ENCODE data around the gene WDR89. TPM values are rescaled to one million over a fixed set of nuclear protein-coding genes. Genes with fewer than 3 reads are reported as not detected.

The WDR89 gene
- total RNA-seq, 1 experiment from 2014 or later, result 14.4 TPM

DNA sequence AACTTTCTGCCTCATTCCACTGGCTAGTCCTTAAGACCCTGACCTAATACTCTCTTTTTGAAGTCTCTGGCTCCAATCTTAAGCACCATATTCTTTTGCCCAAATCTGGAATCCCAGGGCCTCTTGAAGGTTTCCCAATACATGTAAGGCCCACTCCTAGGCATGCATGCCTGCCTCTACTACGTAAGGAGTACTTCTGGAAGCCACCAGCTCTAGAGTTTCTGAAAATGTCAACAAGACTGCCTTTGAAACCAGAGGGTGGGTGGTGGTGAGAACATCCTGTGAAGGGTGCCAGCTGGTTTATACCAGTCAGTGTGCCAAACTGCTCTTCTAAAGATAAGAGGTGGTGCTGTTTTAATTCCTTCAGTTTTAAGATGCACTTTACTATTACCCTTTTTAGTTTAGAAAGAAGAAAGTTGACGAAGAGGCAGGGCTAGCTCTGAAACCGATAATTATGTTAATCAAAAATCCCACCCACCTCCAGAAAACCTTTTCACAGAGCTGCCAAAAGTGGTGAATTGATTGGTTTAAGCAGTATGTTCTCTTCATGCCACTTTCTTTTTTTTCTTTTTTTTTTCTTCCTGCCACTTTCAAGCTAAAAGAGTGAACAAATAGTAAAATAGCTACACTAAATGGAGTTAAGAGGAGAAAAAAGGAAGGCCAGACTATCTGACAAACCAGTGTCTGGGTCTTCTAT is 8.7 kb upstream of the WDR89 start:
- no peak overlapping the region for H3K27ac Mint-ChIP-seq (ENCODE audit: unreplicated experiment)
- BruUV-seq (replicated peaks), result no TSS peak
- no peaks in the 10 kb centered on the region for H3K36me3 ChIP-seq (ENCODE audit: control insufficient read depth, insufficient read depth, low read length)
- TF ChIP-seq, protein P1, sequence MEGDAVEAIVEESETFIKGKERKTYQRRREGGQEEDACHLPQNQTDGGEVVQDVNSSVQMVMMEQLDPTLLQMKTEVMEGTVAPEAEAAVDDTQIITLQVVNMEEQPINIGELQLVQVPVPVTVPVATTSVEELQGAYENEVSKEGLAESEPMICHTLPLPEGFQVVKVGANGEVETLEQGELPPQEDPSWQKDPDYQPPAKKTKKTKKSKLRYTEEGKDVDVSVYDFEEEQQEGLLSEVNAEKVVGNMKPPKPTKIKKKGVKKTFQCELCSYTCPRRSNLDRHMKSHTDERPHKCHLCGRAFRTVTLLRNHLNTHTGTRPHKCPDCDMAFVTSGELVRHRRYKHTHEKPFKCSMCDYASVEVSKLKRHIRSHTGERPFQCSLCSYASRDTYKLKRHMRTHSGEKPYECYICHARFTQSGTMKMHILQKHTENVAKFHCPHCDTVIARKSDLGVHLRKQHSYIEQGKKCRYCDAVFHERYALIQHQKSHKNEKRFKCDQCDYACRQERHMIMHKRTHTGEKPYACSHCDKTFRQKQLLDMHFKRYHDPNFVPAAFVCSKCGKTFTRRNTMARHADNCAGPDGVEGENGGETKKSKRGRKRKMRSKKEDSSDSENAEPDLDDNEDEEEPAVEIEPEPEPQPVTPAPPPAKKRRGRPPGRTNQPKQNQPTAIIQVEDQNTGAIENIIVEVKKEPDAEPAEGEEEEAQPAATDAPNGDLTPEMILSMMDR (IDR thresholded peaks at IDR 0.05; ENCODE audit: insufficient read depth in 1 of 2, low read depth in 1 of 2, low read length in 1 of 2, severe bottlenecking in 1 of 2, unreplicated experiment in 1 of 2), result no peak
- CTCF ChIA-PET, result no interaction called here
- intact Hi-C loops (cut with micrococcal nuclease; ENCODE audit: unreplicated experiment), result no loop called here
- H3K36me3 Mint-ChIP-seq (ENCODE audit: insufficient read depth, unreplicated experiment), result no peaks in the 10 kb centered on the region
- POLR2A ChIA-PET, result no interaction called here
- no peaks in the 10 kb centered on the region for H3K27me3 ChIP-seq (replicated peaks; ENCODE audit: control insufficient read depth, insufficient read depth, low read length)
- peaks cover 10% of the 10 kb centered on the region for H3K4me1 ChIP-seq
- no peaks in the 10 kb centered on the region for H3K9me3 Mint-ChIP-seq (ENCODE audit: unreplicated experiment)
- no peaks in the 10 kb centered on the region for H3K27me3 Mint-ChIP-seq (ENCODE audit: insufficient read depth, unreplicated experiment)
- peaks cover 8% of the 10 kb centered on the region for H3K4me1 Mint-ChIP-seq (ENCODE audit: low read depth, unreplicated experiment)
- no peak overlapping the region for H3K4me3 ChIP-seq (ENCODE audit: low read depth, low read length)
- DNase-seq, result no peak
- no peak overlapping the region for H3K4me3 Mint-ChIP-seq (ENCODE audit: unreplicated experiment)
- H3K9me3 ChIP-seq, result no peaks in the 10 kb centered on the region

DNA sequence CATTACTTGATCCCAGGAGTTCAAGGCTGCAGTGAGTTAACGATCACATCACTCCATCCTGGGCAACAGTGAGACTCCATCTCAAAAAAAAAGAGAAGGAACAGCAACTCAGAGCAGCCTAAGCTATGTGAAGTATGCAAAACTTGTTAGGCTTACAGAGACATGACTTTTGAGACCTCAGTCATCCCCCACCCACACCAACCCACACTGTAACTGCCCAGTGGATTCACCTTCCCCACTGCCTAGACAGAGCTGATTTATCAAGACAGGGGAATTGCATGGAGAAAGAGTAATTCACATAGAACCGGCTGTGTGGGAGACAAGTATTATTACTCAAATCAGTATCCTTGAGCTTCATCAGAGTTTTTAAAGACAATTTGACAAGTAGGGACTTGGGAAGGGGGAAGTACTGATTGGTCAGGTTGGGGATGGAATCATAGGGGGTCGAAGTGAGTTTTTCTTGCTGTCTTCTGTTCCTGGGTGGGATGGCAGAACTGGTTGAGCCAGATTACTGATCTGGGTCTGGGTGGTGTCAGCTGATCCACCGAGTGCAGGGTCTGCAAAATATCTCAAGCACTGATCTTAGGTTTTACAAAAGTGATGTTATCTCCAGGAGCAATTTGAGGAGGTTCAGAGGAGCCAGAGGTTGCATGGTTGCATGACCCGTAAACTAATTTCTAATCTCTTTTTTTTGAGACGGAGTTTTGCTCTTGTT is 6.2 kb upstream of the WDR89 start:
- CTCF ChIA-PET, result no interaction called here

GRCh38 chr14:63644741-63645140 is 3.1 kb upstream of the WDR89 start:
- ChIA-PET POLR2A (no interaction called here), CTCF (no interaction called here)
- H3K27me3 ChIP-seq (replicated peaks; ENCODE audit: control insufficient read depth, insufficient read depth, low read length), result no peaks in the 10 kb centered on the region
- BruUV-seq (replicated peaks), result no TSS peak
- H3K9me3 ChIP-seq, result no peaks in the 10 kb centered on the region
- intact Hi-C loops (cut with micrococcal nuclease; ENCODE audit: unreplicated experiment), result loop anchor here (5.0 kb wide), 1 partner anchor 113 kb away; no protein-coding TSS in a partner anchor
- peaks cover 10% of the 10 kb centered on the region for H3K4me1 ChIP-seq
- TF ChIP-seq, protein P1 (IDR thresholded peaks at IDR 0.05; ENCODE audit: insufficient read depth in 1 of 2, low read depth in 1 of 2, low read length in 1 of 2, severe bottlenecking in 1 of 2, unreplicated experiment in 1 of 2), result no peak
- H3K4me3 ChIP-seq (ENCODE audit: low read depth, low read length), result no peak overlapping the region
- Mint-ChIP-seq H3K36me3 (ENCODE audit: insufficient read depth, unreplicated experiment) (peaks cover 16% of the 10 kb centered on the region), H3K4me3 (ENCODE audit: unreplicated experiment) (no peak overlapping the region), H3K27ac (ENCODE audit: unreplicated experiment) (no peak overlapping the region), H3K9me3 (ENCODE audit: unreplicated experiment) (no peaks in the 10 kb centered on the region), H3K27me3 (ENCODE audit: insufficient read depth, unreplicated experiment) (no peaks in the 10 kb centered on the region), H3K4me1 (ENCODE audit: low read depth, unreplicated experiment) (peaks cover 8% of the 10 kb centered on the region)
- DNase-seq, result no peak
- no peaks in the 10 kb centered on the region for H3K36me3 ChIP-seq (ENCODE audit: control insufficient read depth, insufficient read depth, low read length)

More for the DNA sequence above, 6.2 kb upstream of the WDR89 start:
- Histone ChIP-seq H3K9me3 (no peaks in the 10 kb centered on the region), H3K27me3 (replicated peaks; ENCODE audit: control insufficient read depth, insufficient read depth, low read length) (no peaks in the 10 kb centered on the region), H3K4me1 (peaks cover 10% of the 10 kb centered on the region), H3K36me3 (ENCODE audit: control insufficient read depth, insufficient read depth, low read length) (no peaks in the 10 kb centered on the region), H3K4me3 (ENCODE audit: low read depth, low read length) (no peak overlapping the region)
- DNase-seq, result no peak
- peak overlapping the region; percentile 41 for H3K4me3 Mint-ChIP-seq (ENCODE audit: unreplicated experiment)
- TF ChIP-seq, protein P1 (IDR thresholded peaks at IDR 0.05; ENCODE audit: insufficient read depth in 1 of 2, low read depth in 1 of 2, low read length in 1 of 2, severe bottlenecking in 1 of 2, unreplicated experiment in 1 of 2), result no peak
- peaks cover 8% of the 10 kb centered on the region for H3K4me1 Mint-ChIP-seq (ENCODE audit: low read depth, unreplicated experiment)
- BruUV-seq (replicated peaks), result no TSS peak
- H3K36me3 Mint-ChIP-seq (ENCODE audit: insufficient read depth, unreplicated experiment), result no peaks in the 10 kb centered on the region
- no peaks in the 10 kb centered on the region for H3K9me3 Mint-ChIP-seq (ENCODE audit: unreplicated experiment)
- POLR2A ChIA-PET, result interaction anchor here (0.6 kb wide), 1 partner anchor 120 kb away, joined by 3 read pairs; no protein-coding TSS in a partner anchor
- no peaks in the 10 kb centered on the region for H3K27me3 Mint-ChIP-seq (ENCODE audit: insufficient read depth, unreplicated experiment)
- intact Hi-C loops (cut with micrococcal nuclease; ENCODE audit: unreplicated experiment), result no loop called here
- peak overlapping the region; percentile 36 for H3K27ac Mint-ChIP-seq (ENCODE audit: unreplicated experiment)

All from Caco-2 (cell line).